HUES6 (cell line): Measurements from ENCODE around the gene MLPH.
A peak's percentile ranks its signal among the peaks of the same experiment; 100 is the strongest.

ENCODE experiments used
- H3K27ac ChIP-seq: 2 replicates; pipeline ENCODE4 v1.7.0; 2013; ENCODE audit warnings: low read depth, mild to moderate bottlenecking, low read length, inconsistent platforms
- H3K27me3 ChIP-seq: 2 replicates; pipeline ENCODE4 v1.6.1; 2013; ENCODE audit warnings: low read length; ENCODE audit not compliant: control insufficient read depth, insufficient read depth
- H3K36me3 ChIP-seq: 2 replicates; pipeline ENCODE4 v1.6.1; 2013; ENCODE audit warnings: low read length; ENCODE audit not compliant: control insufficient read depth, insufficient read depth
- H3K4me1 ChIP-seq: 2 replicates; pipeline ENCODE4 v1.6.1; 2013; ENCODE audit warnings: low read length; ENCODE audit not compliant: control insufficient read depth, insufficient read depth
- H3K4me3 ChIP-seq: 2 replicates; pipeline ENCODE4 v1.5.1; 2013; ENCODE audit warnings: low read depth, low read length
- H3K9ac ChIP-seq: one replicate; pipeline ENCODE4 v1.6.1; 2013; ENCODE audit warnings: mild to moderate bottlenecking, low read length
- H3K9me3 ChIP-seq: 2 replicates; pipeline ENCODE4 v1.6.1; 2013; ENCODE audit warnings: low read depth, low read length; ENCODE audit not compliant: control insufficient read depth, insufficient read depth

Gene MLPH

GRCh38 chr2:237471438-237472186 is 15.4 kb upstream of the MLPH start:
- Histone ChIP-seq H3K4me1 (peaks cover 6% of the 10 kb centered on the region; the same call in 1 of the 2 replicates), H3K9me3 (no peaks in the 10 kb centered on the region), H3K9ac (no peak overlapping the region), H3K36me3 (no peaks in the 10 kb centered on the region), H3K27me3 (peaks cover 11% of the 10 kb centered on the region), H3K27ac (no peak overlapping the region), H3K4me3 (no peak overlapping the region)

GRCh38 chr2:237472187-237472712 is 14.8 kb upstream of the MLPH start:
- no peak overlapping the region for H3K9ac ChIP-seq
- no peak overlapping the region for H3K27ac ChIP-seq
- no peak overlapping the region for H3K4me3 ChIP-seq
- H3K27me3 ChIP-seq, result peaks cover 18% of the 10 kb centered on the region
- H3K9me3 ChIP-seq, result no peaks in the 10 kb centered on the region
- peaks cover 6% of the 10 kb centered on the region; the same call in 1 of the 2 replicates for H3K4me1 ChIP-seq
- H3K36me3 ChIP-seq, result no peaks in the 10 kb centered on the region

DNA sequence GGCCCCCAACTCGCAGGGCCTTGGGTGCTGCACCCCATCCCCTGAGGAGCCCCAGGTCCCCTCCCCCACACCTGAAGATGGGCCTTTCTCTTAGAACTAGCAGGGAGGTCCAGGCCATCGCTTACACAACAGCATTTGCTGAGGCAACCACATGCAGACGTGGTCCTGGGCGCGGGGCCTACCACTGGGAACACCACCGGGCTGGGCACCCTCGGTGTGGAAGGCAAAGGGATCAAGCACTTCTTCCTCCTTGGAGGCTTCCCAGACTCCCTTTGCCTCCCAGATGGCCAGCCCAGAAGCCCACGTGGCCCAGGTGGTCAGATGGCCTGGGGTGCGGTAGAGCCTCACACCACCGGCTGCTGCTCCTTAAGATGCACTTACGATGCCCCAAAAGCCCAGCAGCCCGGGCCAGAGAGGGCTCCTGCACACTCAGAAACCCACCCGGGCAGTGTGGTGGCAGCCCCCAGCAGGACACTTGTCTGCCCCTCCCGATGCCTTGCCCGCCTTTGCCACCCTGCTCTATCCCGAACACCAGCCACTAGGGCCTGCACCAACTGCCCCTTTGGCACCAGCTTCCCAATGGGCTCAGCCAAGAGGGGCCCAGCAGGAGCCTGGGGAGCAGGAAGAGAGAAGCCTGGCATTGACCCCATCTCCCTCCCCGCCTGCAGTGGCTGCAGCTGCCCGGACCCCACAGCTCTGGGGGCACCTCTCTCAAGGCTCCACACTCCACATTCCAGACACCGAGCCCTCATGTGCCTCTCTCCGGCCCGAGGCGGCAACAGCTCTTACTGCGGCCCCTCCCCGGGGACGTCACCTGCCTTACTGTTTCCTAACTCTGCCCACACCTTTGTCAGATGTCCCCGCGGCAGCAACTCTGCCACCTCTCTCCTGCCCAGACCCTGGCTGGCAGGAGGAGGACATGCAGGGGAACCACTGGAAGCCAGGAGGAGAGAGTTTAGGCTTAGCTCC is 13.9 kb upstream of the MLPH start:
- Histone ChIP-seq H3K27me3 (peaks cover 27% of the 10 kb centered on the region), H3K4me3 (no peak overlapping the region), H3K27ac (no peak overlapping the region), H3K4me1 (peaks cover 6% of the 10 kb centered on the region; the same call in 1 of the 2 replicates), H3K9me3 (no peaks in the 10 kb centered on the region), H3K36me3 (no peaks in the 10 kb centered on the region), H3K9ac (no peak overlapping the region)

DNA sequence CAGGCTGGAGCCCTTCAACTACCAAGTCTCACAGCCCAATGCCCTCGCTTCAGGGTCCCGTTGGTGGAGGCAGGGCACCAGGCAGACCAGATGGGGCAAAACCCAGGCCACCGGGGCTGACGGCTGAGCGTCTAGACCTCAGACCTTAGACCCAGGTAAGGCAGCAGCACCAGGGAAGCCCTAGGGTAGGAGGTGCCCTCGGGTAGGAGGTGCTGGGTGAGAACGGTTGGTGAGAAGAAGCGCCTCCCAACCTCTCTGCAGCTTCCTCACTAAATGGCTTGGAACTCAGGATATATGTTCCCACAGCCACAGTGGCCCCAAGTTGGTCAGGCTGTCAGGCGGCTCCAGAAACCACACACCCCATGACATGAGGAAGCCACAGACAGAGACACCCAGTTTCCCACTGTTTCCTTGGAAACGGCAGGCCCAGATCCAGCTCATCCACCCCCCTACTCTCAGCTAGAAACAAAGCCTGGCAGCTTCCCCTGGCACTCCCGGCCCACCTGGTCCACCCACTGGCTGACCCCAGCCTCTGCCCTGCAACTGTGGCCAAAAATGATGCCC is 13.1 kb upstream of the MLPH start:
- H3K9ac ChIP-seq, result no peak overlapping the region
- peaks cover 6% of the 10 kb centered on the region; the same call in 1 of the 2 replicates for H3K4me1 ChIP-seq
- H3K9me3 ChIP-seq, result no peaks in the 10 kb centered on the region
- H3K27me3 ChIP-seq, result peaks cover 35% of the 10 kb centered on the region
- 0 out of 2 replicates have a peak overlapping the region, but pooled peaks have one; percentile 68 for H3K4me3 ChIP-seq
- H3K27ac ChIP-seq, result no peak overlapping the region
- no peaks in the 10 kb centered on the region for H3K36me3 ChIP-seq

- H3K36me3 ChIP-seq, result no peaks in the 10 kb centered on the region
- H3K27ac ChIP-seq, result peak overlapping the region; percentile 84; the same call in 1 of the 2 replicates
- H3K9ac ChIP-seq, result peak overlapping the region; percentile 68
- peak overlapping the region; percentile 68 for H3K4me3 ChIP-seq
- no peaks in the 10 kb centered on the region for H3K9me3 ChIP-seq
- peaks cover 40% of the 10 kb centered on the region for H3K27me3 ChIP-seq
- H3K4me1 ChIP-seq, result peaks cover 6% of the 10 kb centered on the region; the same call in 1 of the 2 replicates
Measured at GRCh38 chr2:237474442-237474911, 12.6 kb upstream of the MLPH start.

- peak overlapping the region; percentile 68 for H3K4me3 ChIP-seq
- no peaks in the 10 kb centered on the region for H3K36me3 ChIP-seq
- peaks cover 46% of the 10 kb centered on the region for H3K27me3 ChIP-seq
- H3K4me1 ChIP-seq, result peaks cover 6% of the 10 kb centered on the region; the same call in 1 of the 2 replicates
- H3K9me3 ChIP-seq, result no peaks in the 10 kb centered on the region
- H3K9ac ChIP-seq, result peak overlapping the region; percentile 68
- H3K27ac ChIP-seq, result peak overlapping the region; percentile 84
Measured at GRCh38 chr2:237474931-237475703, 11.9 kb upstream of the MLPH start.

DNA sequence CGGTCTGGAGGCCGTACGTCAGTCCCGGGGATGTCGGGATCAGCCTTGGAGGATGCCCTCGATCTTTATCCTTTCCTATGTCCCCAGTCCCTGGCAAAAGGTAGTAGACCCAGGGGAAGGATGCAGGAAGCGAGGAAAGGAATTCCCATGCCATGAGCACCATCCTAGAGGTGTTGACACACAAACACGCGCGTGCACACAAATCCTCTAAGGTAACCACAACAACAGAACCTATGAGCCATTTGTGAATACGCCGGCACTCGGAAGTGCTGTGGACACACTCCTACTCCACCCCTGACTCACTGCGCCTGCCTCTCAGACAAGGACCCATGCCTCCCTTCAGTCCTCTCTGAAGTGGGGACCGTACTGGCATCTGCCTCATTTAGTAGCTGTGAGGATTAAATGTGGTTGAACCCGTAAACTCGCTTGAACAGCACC is 11.3 kb upstream of the MLPH start:
- Histone ChIP-seq H3K36me3 (no peaks in the 10 kb centered on the region), H3K9ac (peak overlapping the region; percentile 26), H3K27me3 (peaks cover 52% of the 10 kb centered on the region), H3K27ac (no peak overlapping the region), H3K4me1 (peaks cover 6% of the 10 kb centered on the region; the same call in 1 of the 2 replicates), H3K4me3 (peak overlapping the region; percentile 68), H3K9me3 (no peaks in the 10 kb centered on the region)

DNA sequence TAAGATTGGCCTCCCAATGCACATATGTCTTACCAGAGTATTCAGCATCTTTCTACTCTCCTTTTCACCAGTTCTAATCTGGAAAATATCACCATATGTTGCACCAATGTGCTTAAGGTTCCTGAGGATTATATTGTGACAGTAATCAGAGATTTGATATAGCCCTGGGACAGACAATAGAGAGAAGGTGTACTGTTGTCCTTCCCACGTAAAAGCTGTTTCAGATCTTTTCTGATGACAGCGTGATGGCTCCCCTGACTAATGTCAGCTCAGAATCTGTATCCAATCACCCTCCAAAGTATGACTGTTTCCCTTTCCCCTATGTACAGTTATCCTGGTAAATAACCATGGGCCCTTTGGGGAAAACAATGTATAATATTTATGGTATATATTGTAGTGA is 9.0 kb upstream of the MLPH start:
- Histone ChIP-seq H3K4me1 (peaks cover 3% of the 10 kb centered on the region; the same call in 1 of the 2 replicates), H3K27me3 (peaks cover 70% of the 10 kb centered on the region)

GRCh38 chr2:237478979-237479378 is 8.1 kb upstream of the MLPH start:
- Histone ChIP-seq H3K9ac (no peak overlapping the region), H3K36me3 (no peaks in the 10 kb centered on the region), H3K4me3 (no peak overlapping the region), H3K27ac (no peak overlapping the region), H3K27me3 (peaks cover 74% of the 10 kb centered on the region), H3K4me1 (peaks cover 3% of the 10 kb centered on the region; the same call in 1 of the 2 replicates), H3K9me3 (no peaks in the 10 kb centered on the region)

More for the DNA sequence above, 9.0 kb upstream of the MLPH start:
- no peak overlapping the region for H3K27ac ChIP-seq
- H3K36me3 ChIP-seq, result no peaks in the 10 kb centered on the region
- no peaks in the 10 kb centered on the region for H3K9me3 ChIP-seq
- H3K9ac ChIP-seq, result no peak overlapping the region
- no peak overlapping the region for H3K4me3 ChIP-seq

DNA sequence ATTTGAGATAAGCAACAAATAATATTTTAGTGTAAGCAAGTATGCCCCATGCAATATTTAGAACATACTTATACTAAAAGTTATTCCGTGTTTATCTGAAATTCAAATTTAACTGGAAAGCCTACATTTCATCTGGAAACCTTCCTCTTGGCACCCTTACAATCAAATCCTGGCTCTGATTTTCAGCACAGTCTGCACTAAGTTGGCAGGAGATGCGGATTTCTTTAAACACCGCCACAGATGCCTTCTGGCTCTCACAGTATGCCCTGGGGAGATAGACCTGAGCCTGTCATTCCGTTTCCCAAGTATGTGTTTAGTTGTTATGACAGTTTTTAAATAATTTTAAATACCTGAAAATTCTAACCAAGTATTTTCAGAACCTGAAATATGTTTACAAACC is 7.3 kb upstream of the MLPH start:
- Histone ChIP-seq H3K27ac (no peak overlapping the region), H3K27me3 (peaks cover 81% of the 10 kb centered on the region), H3K36me3 (no peaks in the 10 kb centered on the region), H3K4me1 (peaks cover 3% of the 10 kb centered on the region; the same call in 1 of the 2 replicates), H3K9me3 (no peaks in the 10 kb centered on the region), H3K9ac (no peak overlapping the region), H3K4me3 (no peak overlapping the region)
